HG03097 (cell line): Measurements from ENCODE around the gene MDP1.

ENCODE experiments used
- ATAC-seq: cut with Tn5 transposase; IDR thresholded peaks from one replicate; pipeline ENCODE4 v1.9.1; 2021; ENCODE audit not compliant: unreplicated experiment, low FRiP score

Gene MDP1

GRCh38 chr14:24215495-24216344 is at the start of gene MDP1:
Gene MDP1, minus strand, starts transcription at chr14:24216066. Its CDS starts 111 bp downstream, at chr14:24215955.
- ATAC-seq: peak; percentile 66

- ATAC-seq: no peak
Measured at GRCh38 chr14:24264298-24264697, 48.4 kb upstream of the MDP1 start.

GRCh38 chr14:24263848-24264247 is 48.0 kb upstream of the MDP1 start:
- ATAC-seq: no peak

GRCh38 chr14:24262821-24263733 is 47.2 kb upstream of the MDP1 start, which contains the start of gene TGM1:
Gene TGM1, minus strand, starts transcription at chr14:24263177. Its CDS starts 825 bp downstream, at chr14:24262352.
- no peak for ATAC-seq

- no peak for ATAC-seq
Measured at GRCh38 chr14:24261969-24262327, 46.1 kb upstream of the MDP1 start.

- no peak for ATAC-seq
Measured at GRCh38 chr14:24261256-24261968, 45.5 kb upstream of the MDP1 start.

- no peak for ATAC-seq
Measured at GRCh38 chr14:24260780-24261157, 44.9 kb upstream of the MDP1 start.

GRCh38 chr14:24260026-24260779 is 44.3 kb upstream of the MDP1 start:
- no peak for ATAC-seq

- no peak for ATAC-seq
Measured at GRCh38 chr14:24259282-24260025, 43.6 kb upstream of the MDP1 start.

GRCh38 chr14:24258548-24259265 is 42.8 kb upstream of the MDP1 start:
- no peak for ATAC-seq

- no peak for ATAC-seq
Measured at GRCh38 chr14:24258119-24258518, 42.3 kb upstream of the MDP1 start.

GRCh38 chr14:24256960-24257359 is 41.1 kb upstream of the MDP1 start:
- ATAC-seq: no peak

GRCh38 chr14:24255931-24256711 is 40.3 kb upstream of the MDP1 start:
- no peak for ATAC-seq

GRCh38 chr14:24255438-24255837 is 39.6 kb upstream of the MDP1 start:
- no peak for ATAC-seq

- no peak for ATAC-seq
Measured at GRCh38 chr14:24254630-24255392, 38.9 kb upstream of the MDP1 start.

- no peak for ATAC-seq
Measured at GRCh38 chr14:24253936-24254335, 38.1 kb upstream of the MDP1 start.
